Activated naive CD8-positive, alpha-beta T cell treated with anti-CD3 and anti-CD28 coated beads for 36 hours (primary cell): ENCODE results near the gene ITGA5. TPM values are rescaled to one million over a fixed set of nuclear protein-coding genes. Genes with fewer than 3 reads are reported as not detected.
A peak's percentile ranks its signal among the peaks of the same experiment; 100 is the strongest.

Source experiments
- DNase-seq: peaks from one replicate; pipeline ENCODE4 v3.0.0; 2021
- H3K27ac Mint-ChIP-seq: one replicate; pipeline ENCODE4 v1.8.0; 2022; ENCODE audit warnings: mild to moderate bottlenecking, moderate library complexity, mixed read lengths
- H3K27me3 Mint-ChIP-seq: one replicate; pipeline ENCODE4 v1.8.0; 2022; ENCODE audit warnings: mild to moderate bottlenecking, mixed read lengths
- H3K36me3 Mint-ChIP-seq: one replicate; pipeline ENCODE4 v1.8.0; 2021; ENCODE audit warnings: mild to moderate bottlenecking, mixed read lengths
- H3K4me1 Mint-ChIP-seq: one replicate; pipeline ENCODE4 v1.8.0; 2021; ENCODE audit warnings: mixed read lengths
- H3K4me3 Mint-ChIP-seq: one replicate; pipeline ENCODE4 v1.8.0; 2022; ENCODE audit warnings: mild to moderate bottlenecking, moderate library complexity, mixed read lengths
- H3K9me3 Mint-ChIP-seq: one replicate; pipeline ENCODE4 v1.8.0; 2022; ENCODE audit warnings: mixed read lengths
- total RNA-seq, 2 experiments: library from RNA; stranded (reverse); gene quantifications; one replicate each; pipeline ENCODE4 v1.2.3, GENCODE V29; 2021

The ITGA5 gene
- total RNA-seq, 2 experiments from 2014 or later = 18.3 to 20.1 TPM

DNA sequence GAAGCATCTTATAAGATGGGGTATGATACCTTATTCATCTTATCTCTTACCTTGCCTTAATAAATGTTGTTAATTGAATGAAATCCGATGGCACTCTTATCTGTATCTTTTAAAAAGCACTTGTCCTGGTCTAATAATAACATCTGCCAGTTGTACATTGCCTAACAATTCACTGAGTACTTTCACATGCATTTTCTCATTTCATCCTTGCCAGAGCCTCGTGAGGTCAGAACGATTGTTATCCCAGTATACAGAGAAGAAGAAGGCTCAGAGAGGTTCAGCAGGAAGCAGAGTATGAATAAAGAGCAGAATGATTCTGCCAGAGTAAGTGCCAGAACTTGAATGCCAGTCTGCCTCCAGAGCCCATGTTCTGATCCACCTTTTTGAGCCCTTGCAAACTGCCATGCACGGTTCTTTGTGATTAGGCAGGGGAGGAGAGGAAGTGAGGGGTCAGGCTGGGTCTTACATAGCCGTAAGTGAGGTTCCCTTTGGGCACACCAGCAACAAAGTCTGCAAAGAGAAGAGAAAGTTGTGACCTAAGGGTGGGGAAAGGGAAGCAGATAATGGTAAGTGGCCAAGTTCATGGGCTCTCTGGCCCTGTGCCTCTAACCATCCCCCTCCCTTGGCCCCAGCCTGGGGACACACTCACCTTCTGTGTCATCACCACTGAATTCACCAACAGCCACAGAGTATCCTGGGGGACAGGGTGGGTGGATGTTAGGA lies 11.7 kb downstream of the ITGA5 start:
- no peaks in the 10 kb centered on the region for H3K9me3 Mint-ChIP-seq
- no peaks in the 10 kb centered on the region for H3K27me3 Mint-ChIP-seq
- H3K4me3 Mint-ChIP-seq = no peak overlapping the region
- DNase-seq = no peak
- no peak overlapping the region for H3K27ac Mint-ChIP-seq
- H3K4me1 Mint-ChIP-seq = peaks cover 15% of the 10 kb centered on the region
- peaks cover 9% of the 10 kb centered on the region for H3K36me3 Mint-ChIP-seq

GRCh38 chr12:54405573-54405972 lies 13.5 kb downstream of the ITGA5 start:
- no peak for DNase-seq
- H3K27ac Mint-ChIP-seq = no peak overlapping the region
- no peaks in the 10 kb centered on the region for H3K27me3 Mint-ChIP-seq
- H3K4me1 Mint-ChIP-seq = peaks cover 4% of the 10 kb centered on the region
- H3K4me3 Mint-ChIP-seq = no peak overlapping the region
- peaks cover 14% of the 10 kb centered on the region for H3K36me3 Mint-ChIP-seq
- H3K9me3 Mint-ChIP-seq = no peaks in the 10 kb centered on the region

DNA sequence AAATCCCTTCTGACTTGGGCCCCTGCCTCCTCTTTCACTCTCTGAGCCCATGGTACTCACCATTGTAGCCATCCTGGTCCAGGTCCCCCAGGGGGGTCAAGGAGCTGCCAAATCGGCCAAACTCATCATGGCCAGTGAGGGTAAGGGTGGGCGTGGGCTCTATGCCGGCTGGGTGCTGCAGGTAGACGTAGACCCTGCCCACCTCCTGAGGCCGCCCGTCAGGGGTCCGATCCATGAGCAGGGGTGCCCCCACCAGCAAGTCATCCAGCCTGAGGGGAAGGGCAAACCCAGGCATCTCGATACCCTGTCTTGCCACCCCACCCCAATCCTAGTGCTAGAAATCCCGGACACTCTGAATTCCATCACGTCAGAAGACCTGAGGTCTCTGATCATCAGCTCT lies 14.0 kb downstream of the ITGA5 start:
- Mint-ChIP-seq H3K27ac (peak overlapping the region; percentile 14), H3K36me3 (peaks cover 14% of the 10 kb centered on the region), H3K4me3 (no peak overlapping the region), H3K9me3 (no peaks in the 10 kb centered on the region), H3K4me1 (peaks cover 4% of the 10 kb centered on the region), H3K27me3 (no peaks in the 10 kb centered on the region)
- no peak for DNase-seq

DNA sequence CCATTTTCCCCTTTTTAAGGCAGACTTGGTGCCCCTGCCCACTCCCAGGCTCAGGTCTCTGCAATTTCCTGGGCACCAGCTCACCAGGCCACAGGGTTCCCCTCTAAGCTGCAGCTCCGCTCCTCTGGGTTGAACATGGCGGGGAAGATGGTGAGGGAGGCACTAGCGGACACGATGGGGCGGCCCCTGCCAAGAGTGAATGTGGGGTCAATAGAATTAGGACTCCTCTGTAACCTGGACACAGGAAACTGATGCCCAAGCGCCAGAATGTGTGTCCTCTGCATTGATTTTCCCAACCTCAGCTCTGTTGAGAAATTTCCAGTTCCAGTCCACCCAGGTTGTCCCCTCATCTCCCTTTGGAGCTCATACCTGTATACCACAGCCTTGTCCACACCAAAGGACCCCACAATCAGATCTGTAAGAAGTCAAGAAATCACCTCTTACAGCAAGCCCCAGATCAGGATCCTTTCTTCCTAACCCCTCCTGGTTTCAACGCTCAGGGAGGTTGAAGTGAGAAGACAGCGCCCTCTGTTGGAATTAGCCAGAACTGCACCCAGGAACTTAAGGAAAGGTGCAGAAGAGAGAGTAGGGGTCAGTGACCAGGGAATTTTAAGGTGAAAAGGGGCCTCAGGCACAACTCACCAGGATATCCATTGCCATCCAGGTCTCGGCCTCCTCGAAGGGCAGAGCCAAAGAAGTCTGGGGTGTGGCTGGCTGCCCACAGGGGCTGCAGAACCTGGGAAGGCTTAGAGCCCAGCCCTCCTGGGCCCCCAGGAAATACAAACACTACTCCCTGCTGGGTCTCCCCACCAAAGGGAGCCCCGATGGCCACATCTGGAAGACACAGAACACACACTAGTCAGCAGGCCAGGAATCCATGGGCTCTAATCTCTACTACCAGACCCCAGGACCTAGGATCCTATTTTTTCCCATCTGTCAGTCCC lies 14.7 kb downstream of the ITGA5 start:
- peak overlapping the region; percentile 14 for H3K27ac Mint-ChIP-seq
- H3K9me3 Mint-ChIP-seq = no peaks in the 10 kb centered on the region
- H3K4me3 Mint-ChIP-seq = no peak overlapping the region
- no peaks in the 10 kb centered on the region for H3K27me3 Mint-ChIP-seq
- peaks cover 4% of the 10 kb centered on the region for H3K4me1 Mint-ChIP-seq
- H3K36me3 Mint-ChIP-seq = peaks cover 15% of the 10 kb centered on the region
- peak; percentile 35 for DNase-seq

DNA sequence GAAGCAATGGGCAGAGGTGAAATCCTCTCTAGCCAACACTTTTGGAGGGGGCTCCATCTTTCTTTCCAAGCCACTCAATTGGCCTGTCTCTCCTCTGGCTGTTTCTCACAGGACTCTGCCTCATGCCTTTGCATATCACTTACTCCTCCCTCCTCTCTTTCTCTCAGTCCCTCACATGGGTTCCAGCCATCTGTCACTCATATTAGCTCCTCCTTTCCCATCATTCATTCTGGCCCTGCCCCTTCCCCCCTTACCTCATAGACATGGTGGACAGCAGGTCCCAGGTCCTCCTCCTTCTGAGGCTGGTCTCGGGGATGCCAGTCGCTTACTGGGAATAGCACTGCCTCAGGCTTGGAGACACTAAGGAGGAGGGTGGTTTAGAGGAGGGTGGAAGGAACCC lies 17.9 kb downstream of the ITGA5 start:
- DNase-seq = no peak
- H3K27ac Mint-ChIP-seq = no peak overlapping the region
- no peaks in the 10 kb centered on the region for H3K9me3 Mint-ChIP-seq
- H3K4me1 Mint-ChIP-seq = peaks cover 4% of the 10 kb centered on the region
- H3K27me3 Mint-ChIP-seq = no peaks in the 10 kb centered on the region
- peaks cover 25% of the 10 kb centered on the region for H3K36me3 Mint-ChIP-seq
- no peak overlapping the region for H3K4me3 Mint-ChIP-seq

- Mint-ChIP-seq H3K27ac (no peak overlapping the region), H3K4me3 (no peak overlapping the region), H3K36me3 (peaks cover 22% of the 10 kb centered on the region), H3K27me3 (no peaks in the 10 kb centered on the region), H3K9me3 (no peaks in the 10 kb centered on the region), H3K4me1 (peaks cover 5% of the 10 kb centered on the region)
- peak; percentile 79 for DNase-seq
These were observed 19.9 kb downstream of the ITGA5 start for GRCh38 chr12:54398995-54399793.

DNA sequence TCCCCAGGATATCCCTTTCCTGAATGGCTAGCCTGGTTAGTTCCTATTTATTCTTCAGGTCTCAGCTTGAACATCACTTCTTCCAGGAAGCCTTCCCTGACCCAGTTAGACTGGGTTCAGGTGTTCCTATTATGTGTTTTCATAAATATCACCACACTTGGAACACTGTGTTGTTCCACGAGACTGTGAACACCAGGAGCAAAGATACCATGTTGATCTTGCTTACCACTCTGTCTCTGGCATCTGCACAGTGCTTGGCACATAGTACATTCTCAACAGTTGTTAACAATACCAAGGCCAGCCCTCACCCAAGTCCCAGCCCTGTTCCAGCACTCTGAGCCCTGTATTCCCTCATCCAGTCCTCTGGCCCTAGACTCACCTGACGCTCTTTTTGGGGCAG lies 20.8 kb downstream of the ITGA5 start:
- peaks cover 13% of the 10 kb centered on the region for H3K4me1 Mint-ChIP-seq
- H3K27me3 Mint-ChIP-seq = no peaks in the 10 kb centered on the region
- H3K27ac Mint-ChIP-seq = no peak overlapping the region
- H3K36me3 Mint-ChIP-seq = peaks cover 21% of the 10 kb centered on the region
- no peak overlapping the region for H3K4me3 Mint-ChIP-seq
- no peaks in the 10 kb centered on the region for H3K9me3 Mint-ChIP-seq
- DNase-seq = no peak

DNA sequence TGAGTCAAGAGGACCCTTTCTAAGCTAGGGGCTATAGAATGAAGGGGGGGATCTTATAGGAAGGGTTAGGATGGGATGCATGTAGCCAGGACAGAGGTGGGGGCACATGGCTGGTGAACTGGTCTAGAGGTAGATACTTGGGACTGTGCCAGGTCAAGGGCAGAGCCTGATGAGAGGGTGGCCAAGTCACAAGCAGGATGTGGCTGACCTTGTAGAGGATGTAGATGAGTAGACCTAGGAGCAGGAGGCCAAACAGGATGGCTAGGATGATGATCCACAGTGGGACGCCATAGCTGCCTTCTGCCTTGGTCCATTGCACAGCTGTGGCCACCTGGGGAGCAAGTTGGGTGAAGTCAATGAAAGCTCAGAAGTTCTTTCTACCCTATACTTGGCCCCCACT lies 21.9 kb downstream of the ITGA5 start:
- DNase-seq = no peak
- Mint-ChIP-seq H3K27me3 (no peaks in the 10 kb centered on the region), H3K4me3 (no peak overlapping the region), H3K36me3 (peaks cover 23% of the 10 kb centered on the region), H3K9me3 (no peaks in the 10 kb centered on the region), H3K27ac (no peak overlapping the region), H3K4me1 (peaks cover 13% of the 10 kb centered on the region)

- Mint-ChIP-seq H3K36me3 (peaks cover 17% of the 10 kb centered on the region), H3K9me3 (no peaks in the 10 kb centered on the region), H3K4me3 (no peak overlapping the region), H3K27ac (no peak overlapping the region), H3K27me3 (no peaks in the 10 kb centered on the region), H3K4me1 (peaks cover 17% of the 10 kb centered on the region)
- no peak for DNase-seq
These were observed 23.5 kb downstream of the ITGA5 start for GRCh38 chr12:54395545-54395944.

DNA sequence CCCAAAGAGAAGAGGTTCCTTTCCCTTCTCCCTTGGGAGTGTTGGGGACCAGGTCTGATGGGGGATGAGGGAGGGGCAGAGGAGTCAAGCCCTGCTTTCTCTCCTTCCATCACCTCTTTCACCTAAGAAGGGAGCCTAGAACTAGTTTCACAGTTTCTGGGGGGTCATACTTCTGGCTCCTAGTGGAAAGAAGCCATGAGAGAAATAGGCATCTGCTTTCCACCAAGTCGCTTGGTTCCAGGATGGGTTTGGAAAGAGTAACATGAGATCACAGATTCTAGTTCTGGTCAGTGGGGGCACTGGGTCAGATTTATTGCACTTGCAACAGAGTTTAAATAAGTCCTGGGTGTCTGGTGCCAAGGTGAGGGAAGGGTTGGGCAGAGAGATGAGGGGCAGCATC lies 24.1 kb downstream of the ITGA5 start:
- H3K27ac Mint-ChIP-seq = no peak overlapping the region
- no peaks in the 10 kb centered on the region for H3K27me3 Mint-ChIP-seq
- H3K36me3 Mint-ChIP-seq = peaks cover 17% of the 10 kb centered on the region
- H3K4me1 Mint-ChIP-seq = peaks cover 17% of the 10 kb centered on the region
- no peak overlapping the region for H3K4me3 Mint-ChIP-seq
- H3K9me3 Mint-ChIP-seq = no peaks in the 10 kb centered on the region
- DNase-seq = no peak

DNA sequence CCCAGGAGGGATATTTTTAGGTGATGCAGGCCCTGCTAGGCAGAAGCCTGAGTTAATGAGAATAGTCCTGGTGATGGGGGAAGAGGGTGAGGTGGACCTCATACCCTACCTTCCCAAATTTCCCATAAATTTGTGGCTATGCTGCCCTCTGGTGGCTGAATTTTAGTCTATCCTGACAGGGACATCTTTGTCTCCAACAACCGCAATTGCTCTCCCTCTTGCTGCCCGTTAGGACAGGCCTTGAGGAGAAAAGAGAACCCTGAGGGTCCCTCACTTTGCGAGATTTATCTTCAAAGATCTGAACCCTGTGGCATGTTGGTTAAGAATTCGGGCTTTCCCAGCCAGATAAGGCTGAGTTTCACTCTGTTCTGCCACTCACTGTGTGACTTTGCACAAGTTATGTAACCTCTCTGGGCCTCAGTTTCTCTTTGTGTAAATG lies 24.8 kb downstream of the ITGA5 start:
- Mint-ChIP-seq H3K27me3 (no peaks in the 10 kb centered on the region), H3K4me1 (peaks cover 23% of the 10 kb centered on the region), H3K4me3 (peak overlapping the region; percentile 12), H3K36me3 (peaks cover 16% of the 10 kb centered on the region), H3K9me3 (no peaks in the 10 kb centered on the region), H3K27ac (no peak overlapping the region)
- DNase-seq = no peak

GRCh38 chr12:54393743-54394142 lies 25.3 kb downstream of the ITGA5 start:
- Mint-ChIP-seq H3K4me1 (peaks cover 25% of the 10 kb centered on the region), H3K27me3 (no peaks in the 10 kb centered on the region), H3K36me3 (peaks cover 15% of the 10 kb centered on the region), H3K4me3 (no peak overlapping the region), H3K9me3 (no peaks in the 10 kb centered on the region), H3K27ac (no peak overlapping the region)
- DNase-seq = no peak

- H3K9me3 Mint-ChIP-seq = no peaks in the 10 kb centered on the region
- H3K4me1 Mint-ChIP-seq = peaks cover 26% of the 10 kb centered on the region
These were observed 25.9 kb downstream of the ITGA5 start for GRCh38 chr12:54393207-54393609.

GRCh38 chr12:54392485-54393206 lies 26.4 kb downstream of the ITGA5 start:
- Mint-ChIP-seq H3K27me3 (no peaks in the 10 kb centered on the region), H3K4me1 (peaks cover 26% of the 10 kb centered on the region), H3K9me3 (no peaks in the 10 kb centered on the region), H3K4me3 (no peak overlapping the region), H3K36me3 (peaks cover 9% of the 10 kb centered on the region), H3K27ac (no peak overlapping the region)
- no peak for DNase-seq

More at GRCh38 chr12:54393207-54393609, 25.9 kb downstream of the ITGA5 start:
- Mint-ChIP-seq H3K27ac (no peak overlapping the region), H3K36me3 (peaks cover 11% of the 10 kb centered on the region), H3K27me3 (no peaks in the 10 kb centered on the region), H3K4me3 (no peak overlapping the region)
- no peak for DNase-seq
